Measurements from ENCODE around the gene PARP9.
A peak's percentile ranks its signal among the peaks of the same experiment; 100 is the strongest.

PARP9 gene

DNA sequence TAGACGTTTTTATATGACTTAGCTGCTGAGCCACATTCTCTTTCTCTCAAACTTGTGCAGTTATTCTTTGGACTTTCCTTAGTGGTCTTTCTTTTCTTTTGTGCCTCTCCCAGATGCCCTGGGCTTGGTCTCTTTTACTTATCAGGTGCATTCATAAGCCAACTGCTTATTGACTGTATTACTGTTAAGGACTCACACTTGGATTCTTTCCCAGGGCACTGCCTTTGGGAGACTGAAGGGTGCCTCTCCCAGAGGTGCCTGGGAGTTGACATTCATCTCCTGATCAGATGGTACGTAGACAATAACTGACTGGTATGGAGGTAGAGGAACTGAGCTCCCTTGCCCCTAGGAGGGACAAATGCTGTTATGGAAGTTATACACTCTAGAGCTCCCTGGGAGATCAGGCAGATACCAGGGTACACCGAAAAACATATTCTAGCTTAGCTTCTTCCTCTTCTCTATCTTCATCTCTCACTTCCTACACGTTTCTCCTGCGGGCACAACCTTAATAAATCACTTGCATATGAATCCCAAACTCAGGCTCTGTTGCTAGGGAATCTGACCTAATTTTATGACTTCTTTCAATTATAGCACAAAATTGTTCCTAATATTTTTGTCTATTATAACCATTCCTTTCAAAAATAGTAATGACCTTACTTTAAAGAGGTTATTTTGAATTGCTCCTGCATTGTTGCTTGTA, 38.1 kb upstream of the PARP9 start:
- H3K79me2 ChIP-seq (ENCODE audit: insufficient read depth, low read length), result no peaks in the 10 kb centered on the region
- no peaks in the 10 kb centered on the region for H3K9me3 ChIP-seq (ENCODE audit: insufficient read depth, low read depth, low read length)
- TF ChIP-seq, protein P1, sequence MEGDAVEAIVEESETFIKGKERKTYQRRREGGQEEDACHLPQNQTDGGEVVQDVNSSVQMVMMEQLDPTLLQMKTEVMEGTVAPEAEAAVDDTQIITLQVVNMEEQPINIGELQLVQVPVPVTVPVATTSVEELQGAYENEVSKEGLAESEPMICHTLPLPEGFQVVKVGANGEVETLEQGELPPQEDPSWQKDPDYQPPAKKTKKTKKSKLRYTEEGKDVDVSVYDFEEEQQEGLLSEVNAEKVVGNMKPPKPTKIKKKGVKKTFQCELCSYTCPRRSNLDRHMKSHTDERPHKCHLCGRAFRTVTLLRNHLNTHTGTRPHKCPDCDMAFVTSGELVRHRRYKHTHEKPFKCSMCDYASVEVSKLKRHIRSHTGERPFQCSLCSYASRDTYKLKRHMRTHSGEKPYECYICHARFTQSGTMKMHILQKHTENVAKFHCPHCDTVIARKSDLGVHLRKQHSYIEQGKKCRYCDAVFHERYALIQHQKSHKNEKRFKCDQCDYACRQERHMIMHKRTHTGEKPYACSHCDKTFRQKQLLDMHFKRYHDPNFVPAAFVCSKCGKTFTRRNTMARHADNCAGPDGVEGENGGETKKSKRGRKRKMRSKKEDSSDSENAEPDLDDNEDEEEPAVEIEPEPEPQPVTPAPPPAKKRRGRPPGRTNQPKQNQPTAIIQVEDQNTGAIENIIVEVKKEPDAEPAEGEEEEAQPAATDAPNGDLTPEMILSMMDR (conservative IDR thresholded peaks at IDR 0.05; ENCODE audit: low read length), result no peak
- no peak for TF ChIP-seq EZH2phosphoT487 (IDR thresholded peaks at IDR 0.05; ENCODE audit: borderline replicate concordance)
- H3K27me3 ChIP-seq (ENCODE audit: insufficient read depth, low read length, poor library complexity, severe bottlenecking), result no peaks in the 10 kb centered on the region
- no peak overlapping the region for H3K4me3 ChIP-seq (ENCODE audit: low read length, poor library complexity, severe bottlenecking)
- H3K9ac ChIP-seq (ENCODE audit: low read depth, low read length, poor library complexity, severe bottlenecking), result no peak overlapping the region
- no peak overlapping the region for H3K4me2 ChIP-seq (ENCODE audit: low read depth, low read length, poor library complexity, severe bottlenecking)
- H4K20me1 ChIP-seq (ENCODE audit: insufficient read depth, low read length, poor library complexity, severe bottlenecking), result no peaks in the 10 kb centered on the region
- no peak overlapping the region for H2AFZ ChIP-seq (ENCODE audit: low read length)
- H3F3A ChIP-seq (ENCODE audit: low read depth), result no peaks in the 10 kb centered on the region
- peaks cover 4% of the 10 kb centered on the region for H3K4me1 ChIP-seq (ENCODE audit: insufficient read depth, low read length, poor library complexity, severe bottlenecking)
- no peaks in the 10 kb centered on the region for H3K9me2 ChIP-seq (replicated peaks; ENCODE audit: low read depth, low read length)
- no peaks in the 10 kb centered on the region for H3K36me3 ChIP-seq (ENCODE audit: insufficient read depth, low read length)

DNA sequence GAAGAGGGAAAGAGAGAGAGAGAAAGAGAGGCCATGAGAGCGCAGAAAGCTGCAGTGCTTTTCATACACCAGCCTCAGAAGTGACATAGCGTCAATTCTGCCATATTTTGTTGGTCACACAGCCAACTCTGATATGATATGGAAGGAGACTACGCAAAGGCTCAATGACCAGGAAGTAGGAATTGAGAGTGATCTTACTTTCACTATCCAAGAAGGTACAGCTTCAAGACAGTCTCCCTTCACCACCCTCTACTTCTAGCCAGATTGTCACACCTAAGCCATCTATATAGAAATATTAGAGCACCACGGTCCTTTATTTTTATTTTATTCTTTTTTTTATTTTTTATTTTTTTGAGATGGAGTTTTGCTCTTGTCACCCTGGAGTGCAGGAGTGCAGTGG, 34.5 kb upstream of the PARP9 start:
- no peaks in the 10 kb centered on the region for H3K9me3 ChIP-seq (ENCODE audit: insufficient read depth, low read depth, low read length)
- H3K9me2 ChIP-seq (replicated peaks; ENCODE audit: low read depth, low read length), result no peaks in the 10 kb centered on the region
- no peaks in the 10 kb centered on the region for H3K36me3 ChIP-seq (ENCODE audit: insufficient read depth, low read length)
- no peaks in the 10 kb centered on the region for H3K27me3 ChIP-seq (ENCODE audit: insufficient read depth, low read length, poor library complexity, severe bottlenecking)
- H3K9ac ChIP-seq (ENCODE audit: low read depth, low read length, poor library complexity, severe bottlenecking), result no peak overlapping the region
- TF ChIP-seq EZH2phosphoT487 (IDR thresholded peaks at IDR 0.05; ENCODE audit: borderline replicate concordance), result no peak
- TF ChIP-seq, protein P1 (conservative IDR thresholded peaks at IDR 0.05; ENCODE audit: low read length), result no peak
- peak overlapping the region; percentile 36 for H3K4me2 ChIP-seq (ENCODE audit: low read depth, low read length, poor library complexity, severe bottlenecking)
- H3F3A ChIP-seq (ENCODE audit: low read depth), result no peaks in the 10 kb centered on the region
- no peaks in the 10 kb centered on the region for H3K79me2 ChIP-seq (ENCODE audit: insufficient read depth, low read length)
- H4K20me1 ChIP-seq (ENCODE audit: insufficient read depth, low read length, poor library complexity, severe bottlenecking), result no peaks in the 10 kb centered on the region
- peak overlapping the region; percentile 88 for H2AFZ ChIP-seq (ENCODE audit: low read length)
- H3K4me3 ChIP-seq (ENCODE audit: low read length, poor library complexity, severe bottlenecking), result no peak overlapping the region
- H3K4me1 ChIP-seq (ENCODE audit: insufficient read depth, low read length, poor library complexity, severe bottlenecking), result peaks cover 4% of the 10 kb centered on the region

DNA sequence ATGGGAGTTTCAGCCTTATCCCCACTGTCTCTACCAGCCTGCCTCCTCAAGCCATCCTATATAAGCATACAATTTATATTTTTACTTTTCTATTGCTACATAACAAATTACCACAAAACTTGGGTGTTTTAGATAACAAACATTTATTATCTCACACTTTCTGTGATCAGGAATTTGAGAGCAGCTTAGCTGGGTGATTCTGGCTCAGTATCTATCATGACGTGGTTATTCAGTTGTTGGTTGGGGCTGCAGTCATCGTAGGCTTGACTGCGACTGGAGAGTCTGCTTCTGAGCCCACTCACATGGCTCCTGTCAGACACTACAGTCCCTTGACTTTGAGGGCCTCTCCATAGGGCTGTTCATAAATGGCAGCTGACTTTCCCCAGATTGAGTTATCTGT, 34.1 kb upstream of the PARP9 start:
- Histone ChIP-seq H3K9ac (ENCODE audit: low read depth, low read length, poor library complexity, severe bottlenecking) (no peak overlapping the region), H3K79me2 (ENCODE audit: insufficient read depth, low read length) (no peaks in the 10 kb centered on the region), H3K9me3 (ENCODE audit: insufficient read depth, low read depth, low read length) (no peaks in the 10 kb centered on the region), H4K20me1 (ENCODE audit: insufficient read depth, low read length, poor library complexity, severe bottlenecking) (no peaks in the 10 kb centered on the region), H3K4me3 (ENCODE audit: low read length, poor library complexity, severe bottlenecking) (no peak overlapping the region), H3K36me3 (ENCODE audit: insufficient read depth, low read length) (no peaks in the 10 kb centered on the region), H3F3A (ENCODE audit: low read depth) (no peaks in the 10 kb centered on the region), H2AFZ (ENCODE audit: low read length) (peak overlapping the region; percentile 88), H3K4me2 (ENCODE audit: low read depth, low read length, poor library complexity, severe bottlenecking) (peak overlapping the region; percentile 36), H3K27me3 (ENCODE audit: insufficient read depth, low read length, poor library complexity, severe bottlenecking) (no peaks in the 10 kb centered on the region), H3K9me2 (replicated peaks; ENCODE audit: low read depth, low read length) (no peaks in the 10 kb centered on the region), H3K4me1 (ENCODE audit: insufficient read depth, low read length, poor library complexity, severe bottlenecking) (peaks cover 4% of the 10 kb centered on the region)
- TF ChIP-seq, protein P1 (conservative IDR thresholded peaks at IDR 0.05; ENCODE audit: low read length), result no peak

Data from Loucy (cell line).